Left kidney (tissue), 2 donors: ENCODE data around the gene CHD3. TPM values are rescaled to one million over a fixed set of nuclear protein-coding genes. Genes with fewer than 3 reads are reported as not detected.
"Not testable (repeated sequence)": the region's sequence is repeated elsewhere in the genome, so short reads cannot be mapped to it uniquely, and the experiment has no call there.

Experiments
- DNase-seq: peaks from one replicate; pipeline ENCODE4 v3.0.0-alpha.2; 2013
- polyA plus RNA-seq: library from polyadenylated mRNA; unstranded; fragments of 120-200 nt; gene quantifications from one replicate; pipeline ENCODE4 v1.2.1, GENCODE V29; 2013; ENCODE audit not compliant: insufficient read length

CHD3 gene
- polyA plus RNA-seq, 1 donor, result 195 TPM

DNA sequence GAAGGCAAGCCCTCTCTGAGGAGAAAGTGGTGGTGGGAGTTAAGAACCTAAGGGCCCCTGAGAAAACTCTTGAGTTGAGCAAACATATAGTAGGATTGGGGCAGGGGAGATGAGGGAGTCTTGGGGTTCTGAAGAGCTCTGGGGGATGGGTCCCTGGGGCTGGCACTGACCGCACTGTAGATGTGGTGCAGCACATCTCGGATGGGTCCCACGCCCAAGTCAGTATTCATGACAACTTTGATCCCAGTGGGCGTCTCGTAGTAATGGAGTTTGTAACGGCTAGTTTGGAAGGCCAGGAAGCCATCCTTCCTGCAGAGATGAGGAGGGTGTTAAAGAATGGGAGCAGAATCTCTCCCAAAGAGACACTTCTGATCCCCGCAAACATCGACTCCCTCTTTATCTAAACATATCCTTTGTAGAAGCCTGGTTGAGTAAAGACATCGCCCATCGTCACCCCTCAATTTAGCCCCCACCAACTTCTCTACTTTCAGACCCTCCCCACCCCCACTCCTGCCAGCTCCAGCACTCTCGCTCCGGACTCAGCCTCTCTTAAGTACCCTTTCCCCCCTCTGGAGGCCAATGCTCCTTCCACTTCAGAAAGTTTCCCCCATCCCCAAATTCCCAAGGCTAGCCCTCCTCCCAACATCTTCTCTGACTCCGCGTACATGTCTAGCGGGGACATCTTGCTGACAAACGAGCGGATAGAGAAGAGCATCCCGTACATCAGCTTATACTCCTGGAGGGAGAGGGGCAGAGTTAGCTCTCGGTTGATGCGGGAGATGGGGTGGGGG lies 42.4 kb downstream of the CHD3 start:
- DNase-seq, result no peak

DNA sequence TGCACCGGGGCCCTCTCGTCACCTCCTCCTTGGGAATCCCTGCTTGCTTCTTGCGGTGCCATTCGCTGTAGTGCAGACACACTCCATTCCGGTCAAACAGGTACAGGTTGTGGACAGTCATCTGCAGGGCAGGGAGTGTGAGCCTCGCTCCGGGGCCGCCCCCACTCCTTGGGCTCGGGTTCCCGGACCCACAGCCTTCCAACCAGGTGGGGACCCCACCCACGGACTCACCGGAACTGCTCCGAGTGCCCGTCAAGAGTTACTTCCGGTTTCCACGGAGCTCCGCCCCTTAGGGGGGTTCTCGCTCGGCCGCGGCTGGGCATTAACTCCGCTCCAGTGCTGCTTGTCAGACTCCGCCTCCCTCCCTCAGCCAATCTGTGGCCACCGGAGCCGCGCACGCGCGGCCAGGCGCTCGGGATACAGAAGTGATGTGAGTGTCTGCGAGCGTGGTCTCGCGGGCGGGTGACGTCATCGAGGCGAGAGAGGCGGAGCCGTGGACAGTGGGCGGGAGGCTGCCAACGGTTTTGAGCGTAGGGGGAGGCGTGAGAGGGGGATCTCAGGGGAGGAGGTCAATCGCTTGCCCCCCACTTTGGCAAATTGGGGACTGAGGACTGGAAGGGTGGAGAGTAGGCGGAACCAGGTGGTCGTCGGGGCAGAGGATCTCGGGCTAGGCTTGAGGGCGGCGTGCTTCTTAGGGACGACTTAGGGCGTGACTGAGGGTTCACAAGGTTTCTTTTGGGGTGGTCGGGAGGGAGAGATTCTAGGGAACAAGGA lies 43.3 kb downstream of the CHD3 start, which contains the start of the genes CNTROB and TRAPPC1:
Gene CNTROB (plus strand): TSS at position 498 of the 774 bp plus-strand sequence. CDS start 874 bp downstream, outside the sequence.
Gene TRAPPC1 (minus strand): TSS at position 238 of the 774 bp plus-strand sequence. CDS start 117 bp downstream, at position 121.
- DNase-seq, result peak; percentile 99

DNA sequence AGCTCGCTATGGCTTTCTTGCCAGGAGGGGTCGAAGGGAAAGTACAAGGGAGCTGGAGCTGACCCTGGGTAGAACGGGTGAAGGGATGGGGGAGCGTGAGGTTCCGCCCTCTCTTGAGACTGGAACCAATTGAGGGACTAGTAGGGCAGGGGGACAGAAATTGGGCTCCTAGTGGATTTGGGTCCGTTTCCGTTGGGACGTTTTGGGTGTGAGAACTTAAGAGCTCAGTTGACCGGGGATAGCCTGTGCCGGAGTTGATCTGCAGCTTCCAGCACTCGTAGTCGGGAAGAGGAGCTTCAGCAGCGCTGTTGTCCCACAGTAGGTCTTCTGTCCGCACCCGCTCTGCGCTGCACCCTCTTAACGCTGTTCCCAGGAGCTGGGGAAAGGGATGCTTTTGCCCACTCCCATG lies 43.9 kb downstream of the CHD3 start:
- DNase-seq, result peak; percentile 43

DNA sequence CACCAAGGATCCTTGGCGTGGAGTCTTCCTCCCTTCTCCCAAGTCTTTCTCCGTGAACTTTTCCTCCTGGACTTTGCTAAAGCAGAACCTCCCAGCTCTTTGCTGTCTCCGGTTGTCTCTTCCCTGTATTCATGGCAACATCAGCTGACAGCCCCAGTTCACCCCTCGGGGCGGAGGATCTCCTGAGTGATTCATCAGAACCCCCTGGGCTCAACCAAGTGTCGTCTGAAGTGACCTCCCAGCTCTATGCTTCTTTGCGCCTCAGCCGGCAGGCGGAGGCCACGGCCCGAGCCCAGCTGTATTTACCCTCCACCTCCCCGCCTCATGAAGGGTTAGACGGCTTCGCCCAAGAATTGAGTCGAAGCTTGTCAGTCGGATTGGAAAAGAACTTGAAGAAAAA lies 44.4 kb downstream of the CHD3 start:
- DNase-seq, result peak; percentile 26

DNA sequence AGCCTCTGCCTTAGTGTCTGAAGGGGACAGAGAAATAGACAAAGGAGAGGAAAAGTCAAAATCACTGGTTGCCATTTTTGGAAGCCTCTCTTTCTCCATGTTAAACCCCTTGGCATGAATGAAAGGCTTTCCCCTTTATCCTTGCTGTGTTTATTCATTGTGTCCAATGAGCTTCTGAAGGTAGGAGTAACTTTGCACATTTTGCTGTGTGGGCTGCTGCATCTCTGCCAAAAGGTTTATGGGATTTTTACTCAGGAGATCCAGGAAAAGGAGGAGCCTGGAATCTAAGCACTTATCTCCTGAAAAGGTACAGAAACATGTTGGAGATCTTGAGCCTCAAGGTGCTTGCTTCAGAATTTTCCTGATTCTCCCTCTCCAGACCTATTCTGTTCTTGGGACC lies 47.3 kb downstream of the CHD3 start:
- DNase-seq, result no peak

DNA sequence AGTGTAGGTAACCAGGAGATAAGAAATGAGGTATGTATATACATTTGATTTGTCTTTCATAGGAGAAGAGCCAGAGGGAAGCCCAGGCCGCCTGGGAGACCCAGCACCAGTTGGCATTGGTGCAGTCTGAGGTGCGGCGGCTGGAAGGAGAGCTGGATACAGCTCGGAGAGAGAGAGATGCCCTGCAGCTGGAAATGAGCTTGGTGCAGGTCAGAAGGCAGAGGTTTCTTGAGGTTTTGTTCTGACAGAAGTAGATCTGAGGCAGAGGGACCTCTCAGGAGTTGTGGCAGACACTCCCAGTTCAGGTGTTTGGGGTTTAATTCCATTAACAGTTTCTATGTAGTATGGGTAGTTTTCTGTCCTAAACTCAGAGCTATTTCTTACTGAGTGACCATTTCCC lies 51.4 kb downstream of the CHD3 start:
- DNase-seq, result no peak

DNA sequence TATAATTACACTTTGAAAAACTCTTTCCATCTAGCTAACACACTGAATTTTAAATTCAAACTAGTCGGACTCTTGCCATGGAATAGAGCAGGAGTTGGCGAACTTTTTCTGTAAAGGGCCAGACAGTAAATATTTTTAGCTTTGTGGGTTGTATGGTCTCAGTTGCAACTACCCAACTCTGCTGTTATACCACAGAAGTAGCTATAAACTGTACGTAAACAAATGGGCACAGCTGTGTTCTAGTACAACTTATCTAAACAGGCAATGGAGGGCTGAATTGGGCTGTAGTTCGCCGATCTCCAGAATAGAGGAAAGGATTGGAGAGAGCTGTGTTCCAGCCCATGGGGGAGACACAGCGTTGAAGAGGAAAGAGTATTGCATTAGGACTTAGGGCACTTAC lies 52.2 kb downstream of the CHD3 start:
- DNase-seq, result no peak

DNA sequence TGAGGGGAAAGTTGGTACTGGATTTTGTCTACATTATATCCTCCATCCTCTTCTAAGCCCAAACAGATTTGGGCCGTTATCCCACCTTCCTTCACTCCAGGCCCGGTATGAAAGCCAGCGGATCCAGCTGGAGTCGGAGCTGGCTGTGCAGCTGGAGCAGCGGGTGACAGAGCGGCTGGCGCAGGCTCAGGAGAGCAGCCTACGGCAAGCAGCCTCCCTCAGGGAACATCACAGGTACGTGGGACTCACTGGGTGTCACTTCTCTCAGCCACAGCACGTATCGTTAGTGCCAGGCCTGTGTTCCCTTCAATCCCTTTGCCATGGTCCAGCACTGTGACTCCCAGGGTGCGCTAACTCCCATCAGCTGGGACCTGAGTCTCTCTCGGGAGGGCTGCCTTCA lies 54.7 kb downstream of the CHD3 start:
- no peak for DNase-seq

DNA sequence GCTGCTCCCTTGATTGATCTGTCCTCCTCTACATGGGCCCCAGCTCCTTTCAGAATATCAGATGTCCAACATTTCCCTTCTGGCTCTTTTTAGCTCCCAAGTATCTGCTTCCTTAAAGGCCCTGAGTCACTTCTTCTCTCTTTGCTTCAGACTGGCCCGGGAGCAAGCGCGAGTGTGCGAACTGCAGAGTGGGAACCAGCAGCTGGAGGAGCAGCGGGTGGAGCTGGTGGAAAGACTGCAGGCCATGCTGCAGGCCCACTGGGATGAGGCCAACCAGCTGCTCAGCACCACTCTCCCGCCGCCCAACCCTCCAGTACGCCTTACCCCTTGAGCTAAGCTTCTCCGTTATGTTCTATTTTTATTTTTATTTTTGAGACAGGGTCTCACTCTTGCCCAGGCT lies 55.7 kb downstream of the CHD3 start:
- no peak for DNase-seq

DNA sequence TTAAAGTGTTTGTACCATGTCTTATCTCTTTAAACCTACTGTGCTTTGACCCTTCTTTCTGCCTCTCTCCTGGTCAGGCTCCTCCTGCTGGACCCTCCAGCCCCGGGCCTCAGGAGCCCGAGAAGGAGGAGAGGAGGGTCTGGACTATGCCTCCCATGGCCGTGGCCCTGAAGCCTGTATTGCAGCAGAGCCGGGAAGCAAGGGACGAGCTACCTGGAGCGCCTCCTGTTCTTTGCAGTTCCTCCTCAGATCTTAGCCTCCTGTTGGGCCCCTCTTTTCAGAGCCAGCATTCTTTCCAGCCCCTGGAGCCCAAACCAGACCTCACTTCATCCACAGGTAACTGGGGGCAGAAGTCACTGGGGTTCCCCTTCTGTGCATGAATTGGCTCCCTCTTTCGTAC lies 57.1 kb downstream of the CHD3 start:
- DNase-seq, result no peak

DNA sequence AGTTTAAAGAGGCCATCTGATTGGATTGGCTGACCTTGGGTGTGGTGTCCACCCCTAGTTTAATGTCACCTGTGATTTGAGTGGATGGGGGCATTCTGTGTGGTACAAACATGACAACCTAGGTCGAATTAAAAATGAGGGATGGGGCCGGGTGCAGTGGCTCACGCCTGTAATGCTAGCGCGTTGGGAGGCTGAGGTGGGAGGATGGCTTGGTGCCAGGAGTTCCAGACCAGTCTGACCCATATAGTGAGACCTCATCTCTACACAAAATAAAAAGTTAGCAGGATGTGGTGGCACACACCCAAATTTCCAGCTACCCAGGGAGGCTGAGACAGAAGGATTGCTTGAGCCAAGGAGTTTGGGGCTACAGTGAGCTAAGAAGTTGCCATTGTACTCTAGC lies 57.9 kb downstream of the CHD3 start:
- no peak for DNase-seq

DNA sequence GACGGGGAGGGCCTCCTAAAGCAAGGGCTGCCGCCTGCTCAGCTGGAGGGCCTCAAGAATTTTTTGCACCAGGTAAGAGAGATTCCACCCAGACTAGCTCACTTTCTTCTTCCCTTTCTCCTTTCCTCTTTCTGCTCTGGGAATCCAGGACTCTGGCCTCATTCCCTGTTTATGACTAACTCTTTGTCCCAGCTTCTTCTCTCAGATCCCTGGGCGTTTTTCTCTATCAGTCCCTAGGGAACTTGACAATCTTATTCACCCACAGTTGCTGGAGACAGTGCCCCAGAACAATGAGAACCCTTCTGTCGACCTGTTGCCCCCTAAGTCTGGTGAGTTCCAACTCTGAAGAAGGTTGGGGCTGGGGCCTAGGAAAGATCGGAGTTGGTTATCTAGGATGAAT lies 59.1 kb downstream of the CHD3 start:
- DNase-seq, result no peak

DNA sequence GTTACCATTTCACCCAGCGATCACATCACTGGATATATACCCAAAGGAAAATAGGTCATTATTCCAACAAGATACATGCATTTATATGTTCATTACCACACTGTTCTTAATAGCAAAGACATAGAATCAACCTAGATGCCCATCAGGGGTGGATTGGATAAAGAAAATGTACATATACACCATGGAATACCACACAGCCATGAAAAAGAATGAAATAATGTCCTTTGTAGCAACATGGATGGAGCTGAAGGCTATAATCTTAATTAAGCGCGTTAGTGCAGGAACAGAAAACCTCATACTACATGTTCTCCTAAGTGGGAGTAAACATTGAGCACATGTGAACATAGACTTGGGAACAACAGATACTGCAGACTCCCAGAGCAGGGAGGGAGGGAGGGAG lies 62.0 kb downstream of the CHD3 start:
- DNase-seq, result no peak

DNA sequence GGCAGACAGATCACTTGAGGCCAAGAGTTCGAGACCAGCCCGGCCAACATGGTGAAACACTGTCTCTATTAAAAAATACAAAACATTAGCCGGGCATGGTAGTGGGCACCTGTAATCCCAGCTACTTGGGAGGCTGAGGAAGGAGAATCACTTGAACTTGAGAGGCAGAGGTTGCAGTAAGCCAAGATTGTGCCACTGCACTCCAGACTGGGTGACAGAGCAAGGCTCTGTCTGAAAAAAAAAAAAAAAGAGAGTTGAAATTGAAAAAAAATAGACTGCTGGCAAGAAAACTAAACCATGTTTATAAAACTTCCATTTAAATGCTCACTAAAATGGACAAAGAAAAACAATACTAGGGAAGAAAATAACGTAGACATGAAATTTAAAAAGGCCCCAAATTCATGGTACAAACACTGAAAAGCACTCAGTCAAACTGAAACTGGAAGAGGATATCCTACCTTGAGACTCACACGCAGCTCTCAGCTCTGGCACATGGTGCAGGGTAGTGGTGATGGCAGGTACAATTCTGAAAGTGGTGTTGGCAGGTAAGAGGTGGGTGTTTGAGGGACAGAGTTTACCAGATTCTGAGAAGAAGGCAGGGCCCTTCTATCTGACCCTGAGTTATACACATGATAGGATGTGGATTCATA lies 62.7 kb downstream of the CHD3 start:
- DNase-seq, result no peak

DNA sequence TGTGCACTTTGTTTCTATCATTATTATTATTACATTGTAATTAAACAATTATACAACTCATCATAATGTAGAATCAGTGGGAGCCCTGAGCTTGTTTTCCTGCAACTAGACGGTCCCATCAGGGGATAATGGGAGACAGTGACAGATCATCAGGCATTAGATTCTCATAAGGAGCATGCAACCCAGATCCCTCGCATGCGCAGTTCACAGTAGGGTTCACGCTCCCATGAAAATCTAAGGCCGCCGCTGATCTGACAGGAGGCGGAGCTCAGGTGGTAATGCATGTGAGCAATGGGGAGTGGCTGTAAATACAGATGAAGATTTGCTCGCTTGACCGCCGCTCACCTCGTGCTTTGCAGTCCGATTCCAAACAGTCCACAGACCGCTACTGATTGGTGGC lies 64.7 kb downstream of the CHD3 start:
- DNase-seq, result not testable (repeated sequence)

DNA sequence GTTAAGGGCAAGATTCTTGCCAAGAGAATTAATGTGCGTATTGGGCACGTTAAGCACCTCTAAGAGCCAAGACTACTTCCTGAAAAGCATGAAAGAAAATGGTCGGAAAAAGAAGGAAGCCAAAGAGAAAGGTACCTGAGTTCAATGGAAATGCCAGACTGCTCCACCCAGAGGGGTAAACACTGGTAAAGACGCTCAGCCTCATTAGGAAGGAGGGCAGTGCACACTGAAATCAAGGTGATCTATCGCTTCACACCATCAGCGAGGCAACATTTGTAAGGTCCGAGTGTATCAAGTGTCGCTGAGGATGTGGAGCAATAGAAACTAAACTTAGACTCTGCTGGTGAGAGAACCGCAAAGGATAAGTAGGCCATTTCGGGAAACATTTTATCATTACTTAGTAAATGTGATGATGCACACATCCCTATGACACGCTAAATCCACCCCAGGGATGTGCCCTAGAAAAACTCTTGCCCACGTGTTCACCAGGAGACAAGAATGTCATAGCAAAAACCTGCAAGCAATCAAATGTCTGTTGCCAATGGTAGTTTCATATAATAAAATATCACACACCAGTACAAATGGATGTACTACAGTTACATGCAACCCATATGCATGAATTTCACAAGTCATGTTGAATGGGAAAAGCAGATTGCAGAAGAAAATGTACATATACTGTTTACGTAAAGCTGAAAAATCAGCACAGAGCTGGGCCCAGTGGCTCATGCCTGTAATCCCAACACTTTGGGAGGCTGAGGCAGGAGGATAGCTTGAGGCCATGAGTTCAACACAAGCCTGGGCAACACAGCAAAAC lies 67.0 kb downstream of the CHD3 start:
- DNase-seq, result no peak

DNA sequence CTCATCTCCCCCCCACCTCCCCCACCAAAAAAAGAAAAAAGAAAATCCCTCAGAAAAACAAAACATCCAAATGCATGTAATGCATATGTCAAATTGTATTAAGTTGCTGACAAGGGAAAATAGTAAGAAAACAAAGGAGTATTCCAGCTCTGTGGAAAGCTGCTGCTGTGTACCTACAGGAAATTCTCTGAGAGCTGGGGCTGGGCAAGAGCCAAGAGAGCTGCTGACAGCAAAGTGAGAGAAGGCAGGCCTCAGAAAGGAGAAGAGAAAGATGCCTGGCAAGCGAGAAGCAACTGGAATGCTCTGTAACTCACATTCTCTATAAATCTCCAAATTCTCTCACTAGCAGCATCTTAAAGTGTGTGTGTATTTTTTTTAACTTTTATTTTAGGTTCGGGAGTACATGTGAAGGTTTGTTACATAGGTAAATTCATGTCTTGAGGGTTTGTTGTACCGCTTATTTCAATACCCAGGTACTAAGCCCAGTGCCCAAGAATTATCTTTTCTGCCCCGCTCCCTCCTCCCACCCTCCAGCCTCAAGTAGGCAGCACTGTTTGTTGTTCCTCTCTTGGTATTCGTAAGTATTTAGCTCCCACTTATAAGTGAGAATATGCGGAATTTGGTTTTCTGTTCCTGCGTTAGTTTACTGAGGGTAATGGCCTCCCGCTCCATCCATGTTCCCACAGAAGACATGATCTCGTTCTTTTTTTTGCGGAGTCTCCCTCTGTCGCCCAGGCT lies 67.8 kb downstream of the CHD3 start:
- DNase-seq, result peak; percentile 13

DNA sequence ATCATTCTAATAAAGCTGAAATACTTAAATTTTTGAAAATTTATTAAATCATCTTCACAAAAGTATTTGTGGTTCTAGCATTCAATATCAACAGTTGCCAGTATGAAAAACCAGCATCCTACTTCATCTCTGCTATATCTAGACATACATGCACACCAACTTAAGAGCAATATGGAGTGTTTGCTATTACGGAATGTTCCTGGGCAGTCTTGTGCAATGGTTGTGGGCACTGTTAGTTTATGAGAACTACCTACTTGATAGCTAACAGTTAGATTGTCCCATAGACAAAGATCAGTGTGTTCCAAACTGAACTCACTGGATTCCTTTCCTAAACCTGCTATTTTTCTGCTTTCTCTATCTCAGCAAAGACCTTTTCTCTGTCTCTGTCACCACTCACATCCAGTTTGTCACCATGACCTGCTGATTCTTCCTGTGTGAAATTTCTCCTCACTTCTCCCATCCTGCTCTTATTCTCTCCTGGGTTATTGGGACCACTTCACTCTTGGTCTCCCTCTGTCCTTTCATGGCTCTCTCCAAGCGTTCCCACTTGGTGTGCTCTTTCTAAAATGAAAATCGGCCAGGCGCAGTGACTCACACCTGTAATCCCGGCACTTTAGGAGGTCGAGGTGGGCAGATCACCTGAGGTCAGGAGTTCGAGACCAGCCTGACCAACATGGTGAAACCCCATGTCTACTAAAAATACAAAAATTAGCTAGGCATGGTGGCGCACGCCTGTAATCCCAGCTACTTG lies 71.1 kb downstream of the CHD3 start:
- DNase-seq, result no peak

DNA sequence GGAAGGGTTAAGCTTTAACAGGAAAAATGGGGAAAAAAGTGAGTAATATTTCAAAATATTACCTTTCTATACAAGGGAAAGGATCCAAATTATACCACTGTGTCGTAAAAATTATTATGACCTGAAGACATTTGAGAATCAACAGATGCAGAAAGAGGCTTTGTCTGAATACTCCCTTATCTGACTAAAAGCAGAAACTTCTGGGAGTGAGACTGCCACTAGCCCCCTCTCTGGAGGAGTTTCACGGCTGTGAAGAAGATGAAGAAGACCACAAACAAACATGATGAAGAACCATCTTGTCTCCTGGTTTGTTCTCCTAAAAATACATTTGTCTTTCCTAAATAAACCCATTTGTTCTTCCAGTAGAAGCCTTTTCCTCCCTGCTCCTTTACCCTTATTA lies 72.8 kb downstream of the CHD3 start:
- DNase-seq, result no peak
